AG09319 (cell line): ENCODE measurements around the gene TCF15.

Experiments used
- DNase-seq: peaks from one replicate; pipeline ENCODE4 v3.0.0-alpha.2; 2010; ENCODE audit warnings: low read depth; ENCODE audit errors: extremely low read depth
- CTCF ChIP-seq: IDR thresholded peaks from 2 replicates; pipeline ENCODE4 v1.5.1; 2011; ENCODE audit warnings: low read depth, mild to moderate bottlenecking, inconsistent platforms, low read length, moderate library complexity

The TCF15 gene

GRCh38 chr20:605237-605636 is 4.9 kb downstream of the TCF15 start:
- no peak for DNase-seq
- no peak for TF ChIP-seq CTCF

GRCh38 chr20:603116-603640 is 6.9 kb downstream of the TCF15 start:
- DNase-seq, result no peak
- TF ChIP-seq CTCF, result no peak

- DNase-seq, result no peak
- no peak for TF ChIP-seq CTCF
Measured at GRCh38 chr20:602111-602970, 7.8 kb downstream of the TCF15 start.

GRCh38 chr20:600736-601135 is 9.4 kb downstream of the TCF15 start:
- no peak for TF ChIP-seq CTCF
- no peak for DNase-seq

GRCh38 chr20:600141-600540 is 10.0 kb downstream of the TCF15 start:
- no peak for TF ChIP-seq CTCF
- DNase-seq, result no peak

GRCh38 chr20:598133-598850 is 11.8 kb downstream of the TCF15 start:
- no peak for TF ChIP-seq CTCF
- no peak for DNase-seq

- TF ChIP-seq CTCF, result no peak
Measured at GRCh38 chr20:597560-597959, 12.5 kb downstream of the TCF15 start.

More at GRCh38 chr20:597560-597959, 12.5 kb downstream of the TCF15 start:
- DNase-seq, result no peak
